ENCODE data around the gene CCL20.
"Not testable (repeated sequence)": the region's sequence is repeated elsewhere in the genome, so short reads cannot be mapped to it uniquely, and the experiment has no call there.

CCL20 gene, protein sequence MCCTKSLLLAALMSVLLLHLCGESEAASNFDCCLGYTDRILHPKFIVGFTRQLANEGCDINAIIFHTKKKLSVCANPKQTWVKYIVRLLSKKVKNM
- 0.08 to 1,094 (median 2.8) reads per million in 18 experiments for total RNA-seq

DNA sequence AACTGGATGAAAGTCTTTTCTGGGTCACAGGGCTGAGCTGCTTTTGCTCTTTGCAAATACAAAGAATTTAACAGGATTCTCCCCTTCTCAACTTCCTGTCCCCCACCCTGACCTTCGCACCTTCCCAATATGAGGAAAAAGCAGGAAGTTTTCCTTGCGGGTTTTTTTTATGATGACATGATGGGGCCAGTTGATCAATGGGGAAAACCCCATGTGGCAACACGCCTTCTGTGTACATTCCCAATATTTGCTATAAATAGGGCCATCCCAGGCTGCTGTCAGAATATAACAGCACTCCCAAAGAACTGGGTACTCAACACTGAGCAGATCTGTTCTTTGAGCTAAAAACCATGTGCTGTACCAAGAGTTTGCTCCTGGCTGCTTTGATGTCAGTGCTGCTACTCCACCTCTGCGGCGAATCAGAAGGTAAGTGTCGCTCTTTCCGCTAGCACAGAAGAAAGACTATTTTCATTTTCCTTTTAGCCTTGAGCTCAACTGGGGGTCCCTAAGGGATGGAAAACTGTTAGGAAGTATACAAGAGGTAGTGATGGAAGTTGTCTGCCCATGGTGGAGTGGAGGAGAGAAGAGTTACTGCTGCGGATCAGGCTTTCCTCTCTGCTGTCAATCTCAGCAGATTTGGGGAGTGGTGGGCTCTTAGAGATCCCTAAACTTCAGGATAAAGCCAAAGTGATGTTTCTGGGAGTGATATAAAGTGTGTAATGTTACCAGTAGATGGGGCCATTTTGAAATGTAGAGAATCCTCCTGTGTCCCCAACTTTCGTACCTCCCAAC lies at the start of gene CCL20:
Gene CCL20 (plus strand): TSS at position 281 of the 792 bp plus-strand sequence. CDS start 70 bp downstream, at position 351.
- no peak for DNase-seq

DNA sequence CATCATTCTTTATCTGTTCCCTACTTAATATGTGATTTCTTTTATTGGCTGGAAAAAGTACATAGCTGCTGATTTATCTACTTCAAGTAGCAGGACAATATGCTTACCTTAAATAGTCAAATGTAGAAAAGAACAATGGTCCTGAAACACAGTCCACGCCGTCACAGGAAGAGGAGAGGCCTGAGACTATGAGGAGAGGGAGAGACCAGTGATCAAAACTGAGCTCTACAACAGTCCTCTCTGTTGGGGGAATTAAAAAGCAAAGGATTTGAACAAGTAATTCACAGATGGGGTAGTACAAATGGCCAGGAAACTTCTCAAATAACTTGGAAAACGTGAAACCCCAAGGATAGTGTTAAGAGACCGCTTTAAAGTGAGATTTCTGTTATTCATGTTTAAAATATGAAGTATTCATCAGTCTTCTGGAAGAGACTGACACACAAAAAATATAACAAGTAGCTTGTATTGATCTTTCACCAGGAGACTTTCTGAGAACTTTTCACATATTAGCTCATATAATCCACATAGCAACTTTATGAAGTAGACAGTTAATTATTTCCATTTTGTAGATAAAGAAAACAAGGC lies 47.8 kb upstream of the CCL20 start:
- DNase-seq = no peak

DNA sequence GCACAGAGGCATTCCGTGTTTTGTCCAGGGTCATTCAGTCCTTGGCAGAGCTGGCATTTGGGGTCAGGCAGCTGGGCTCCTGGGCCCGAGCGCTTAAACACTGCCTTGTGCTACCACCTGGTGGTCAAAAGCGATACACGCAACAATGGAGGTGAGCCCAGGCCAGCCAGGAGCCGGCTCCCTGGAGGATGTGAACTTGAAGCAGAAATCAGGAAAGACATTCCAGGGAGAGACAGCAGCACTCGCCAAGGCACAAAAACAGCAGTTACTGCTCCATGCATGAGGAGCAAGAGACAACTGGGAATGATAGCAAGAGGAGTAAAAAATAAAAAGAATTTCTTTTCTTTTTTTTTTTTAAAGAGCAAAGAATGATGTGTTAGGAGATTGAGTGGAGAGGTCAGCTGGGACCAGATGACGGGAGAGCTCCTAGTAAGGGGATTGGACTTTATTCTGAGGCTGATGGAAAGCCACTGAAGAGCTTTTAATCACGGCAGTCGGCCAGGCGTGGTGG lies 47.2 kb upstream of the CCL20 start:
- peak; percentile 56 to 63 for DNase-seq

DNA sequence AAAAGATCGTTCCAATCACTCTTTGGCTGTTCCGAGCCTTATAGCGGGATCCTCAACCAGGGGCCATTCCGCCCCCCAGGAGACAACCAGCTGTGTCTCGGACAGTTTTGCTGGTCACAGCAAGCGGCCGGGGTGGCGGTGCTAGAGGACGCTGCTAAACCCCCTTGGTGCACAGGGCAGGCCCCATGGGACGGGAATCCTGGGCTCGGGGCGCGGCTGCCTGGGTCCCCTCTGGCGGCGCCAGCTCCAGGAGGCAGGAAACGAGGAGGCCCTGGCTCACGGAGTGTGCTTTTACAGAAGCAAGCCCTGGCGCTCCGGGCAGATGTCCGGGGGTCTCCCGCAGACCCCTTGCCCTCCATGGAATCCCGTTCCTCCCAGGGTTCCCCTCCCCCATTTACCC lies 45.8 kb upstream of the CCL20 start:
- no peak for DNase-seq

DNA sequence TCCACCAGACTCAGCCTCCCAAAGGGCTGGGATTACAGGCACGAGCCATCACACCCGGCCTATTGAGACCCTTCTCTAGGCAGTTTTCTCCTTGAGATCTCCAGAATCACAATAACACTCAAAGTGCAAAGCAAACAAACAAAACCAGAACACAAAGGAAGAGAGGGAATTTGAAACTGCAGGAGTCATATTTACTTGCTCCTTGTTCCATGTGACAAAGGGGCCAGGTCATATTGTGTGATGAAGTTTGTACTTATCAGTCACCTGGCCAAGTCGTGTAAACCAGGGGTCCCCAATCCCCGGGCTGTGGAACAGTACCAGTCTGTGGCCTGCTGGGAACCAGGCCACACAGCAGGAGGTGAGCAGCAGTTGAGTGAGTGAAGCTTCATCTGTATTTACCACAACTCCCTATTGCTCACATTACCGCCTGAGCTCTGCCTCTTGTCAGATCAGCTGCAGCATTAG lies 41.4 kb upstream of the CCL20 start:
- no peak for DNase-seq

DNA sequence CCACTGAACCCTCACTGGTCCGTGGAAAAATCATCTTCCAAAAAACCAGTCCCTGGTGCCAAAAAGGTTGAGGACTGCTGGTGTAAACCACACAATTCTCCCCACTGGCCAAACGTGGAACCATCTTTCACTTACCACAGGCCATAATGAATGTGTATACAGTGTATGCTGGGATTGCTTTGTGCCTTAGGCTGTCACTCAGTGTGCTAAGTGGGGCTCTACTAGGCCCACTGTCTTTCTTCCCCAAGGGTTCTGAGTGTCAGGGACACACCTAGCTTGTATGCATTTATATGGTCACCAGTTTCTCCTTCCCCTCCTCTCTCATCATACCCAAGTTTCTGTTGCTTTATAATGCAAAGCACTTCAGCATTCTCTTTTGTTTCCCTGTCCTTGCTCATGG lies 40.7 kb upstream of the CCL20 start:
- no peak for DNase-seq

DNA sequence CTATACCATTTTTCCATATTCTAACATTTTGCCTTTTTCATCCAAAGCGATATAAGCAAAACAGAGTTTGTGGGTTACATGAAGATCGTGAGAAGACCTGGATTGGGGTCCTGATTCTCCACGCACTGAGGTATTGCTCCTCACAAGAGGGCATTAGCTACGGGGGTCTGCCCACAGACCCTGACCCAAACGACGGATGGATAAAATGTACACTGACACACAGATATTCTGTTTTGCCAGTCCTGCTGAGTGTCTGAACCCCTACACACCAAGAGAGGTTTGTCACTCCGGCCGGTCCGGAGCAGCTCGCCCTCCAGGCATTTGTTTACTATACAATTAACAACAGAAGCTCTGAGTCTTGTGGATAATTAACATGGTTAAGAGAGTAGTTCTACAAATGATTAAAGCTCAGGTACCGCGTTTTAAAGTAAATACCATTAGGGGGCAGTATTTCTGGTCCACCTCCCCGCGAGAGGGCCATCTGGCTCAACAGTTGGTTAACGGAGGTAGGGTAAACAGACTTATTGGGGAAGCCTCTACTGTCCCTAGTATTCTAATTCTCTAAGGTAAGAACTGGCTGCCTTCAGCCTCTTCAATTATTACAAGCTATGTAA lies 39.5 kb upstream of the CCL20 start:
- peak; percentile 34 to 35 for DNase-seq

DNA sequence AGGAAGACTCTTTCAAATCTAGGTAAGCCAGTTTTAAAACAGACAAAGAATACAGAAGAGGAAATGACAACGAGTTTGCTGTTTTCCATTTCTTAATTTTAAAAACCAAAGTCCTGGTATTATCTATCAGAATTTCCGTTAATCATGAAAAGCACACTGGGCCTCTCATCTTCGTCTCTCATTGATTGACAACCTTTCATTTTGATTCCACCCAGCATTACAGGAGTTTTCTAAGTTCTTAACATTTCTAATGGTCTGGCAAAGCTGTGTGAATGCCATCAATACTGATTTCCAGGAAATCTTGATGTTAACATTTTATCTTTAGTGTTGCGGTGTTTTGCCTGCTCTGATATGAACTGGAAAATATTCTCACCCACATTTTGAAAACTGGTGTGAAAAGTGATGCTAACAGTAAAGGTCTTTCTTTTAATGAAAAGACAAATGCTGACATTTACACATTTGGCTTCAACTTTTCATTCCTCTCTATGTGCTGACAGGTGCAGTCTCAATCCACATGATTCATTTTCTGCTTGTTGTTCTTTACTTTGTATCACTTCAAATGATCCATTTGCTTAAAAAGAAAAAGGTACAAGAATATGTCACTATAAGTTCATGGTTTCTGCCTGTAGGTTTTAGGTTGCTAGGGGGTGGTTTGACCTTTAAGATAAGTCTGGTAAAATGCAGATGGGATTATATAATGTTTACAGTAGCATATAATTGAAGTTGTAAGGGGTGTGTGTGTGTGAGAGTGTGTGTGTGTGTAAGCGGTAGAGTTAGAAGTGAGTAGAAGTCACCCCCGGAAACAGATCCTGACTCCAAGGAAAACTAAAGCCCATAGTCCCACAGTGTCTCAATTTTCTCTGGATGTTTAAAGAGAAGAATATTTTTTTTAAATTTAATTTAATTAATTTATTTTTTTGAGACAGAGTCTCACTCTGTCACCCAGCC lies 38.5 kb upstream of the CCL20 start:
- no peak for DNase-seq

DNA sequence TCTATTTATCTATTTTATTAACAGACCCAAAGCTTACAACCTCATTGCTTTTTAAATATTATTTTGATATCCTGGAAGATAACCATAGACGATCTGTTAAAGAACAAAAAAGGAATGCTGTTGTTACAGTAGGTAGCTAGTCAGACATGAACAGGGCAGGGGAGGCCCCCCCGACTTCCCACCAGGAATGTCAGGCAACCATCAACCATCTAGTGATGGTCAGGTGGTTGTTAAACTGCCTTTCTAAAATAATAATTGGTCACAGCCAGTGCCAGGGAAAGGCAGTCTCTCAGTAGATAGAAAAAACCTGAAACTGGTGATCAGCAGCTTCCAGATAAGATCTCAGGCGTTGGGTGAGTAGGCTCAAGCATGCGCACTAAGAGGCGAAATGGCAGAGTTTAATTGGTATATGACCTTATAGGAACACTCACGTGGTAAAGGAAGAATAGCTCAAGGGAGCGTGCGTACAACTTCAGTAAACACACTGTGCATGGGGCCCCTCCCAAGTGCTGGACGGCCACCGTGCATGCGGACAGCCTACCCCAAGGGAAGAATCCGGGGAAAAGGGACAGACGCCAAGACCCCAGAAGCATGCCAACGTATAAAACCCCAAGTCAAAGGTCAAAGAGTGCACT lies 32.5 kb upstream of the CCL20 start:
- no peak for DNase-seq

DNA sequence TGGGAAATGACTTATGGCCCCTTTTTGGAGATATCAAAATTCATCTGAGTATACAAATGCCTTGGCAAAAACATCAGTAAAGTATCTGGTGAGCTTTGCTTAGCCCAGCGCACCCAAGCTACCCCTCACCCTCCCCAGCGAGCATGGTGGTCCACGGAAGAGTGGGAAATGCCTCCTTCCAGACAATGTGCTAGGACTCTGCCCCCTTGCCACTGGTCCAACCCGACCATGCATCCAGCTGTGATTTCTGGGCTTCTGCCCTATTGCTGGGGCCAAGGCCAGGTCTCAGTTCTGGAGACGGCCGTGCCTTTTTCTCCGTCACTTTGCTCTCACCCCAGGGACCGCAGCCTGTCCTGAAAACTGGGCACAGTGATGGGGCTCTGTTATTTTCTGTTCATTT lies 31.8 kb upstream of the CCL20 start:
- no peak for DNase-seq

DNA sequence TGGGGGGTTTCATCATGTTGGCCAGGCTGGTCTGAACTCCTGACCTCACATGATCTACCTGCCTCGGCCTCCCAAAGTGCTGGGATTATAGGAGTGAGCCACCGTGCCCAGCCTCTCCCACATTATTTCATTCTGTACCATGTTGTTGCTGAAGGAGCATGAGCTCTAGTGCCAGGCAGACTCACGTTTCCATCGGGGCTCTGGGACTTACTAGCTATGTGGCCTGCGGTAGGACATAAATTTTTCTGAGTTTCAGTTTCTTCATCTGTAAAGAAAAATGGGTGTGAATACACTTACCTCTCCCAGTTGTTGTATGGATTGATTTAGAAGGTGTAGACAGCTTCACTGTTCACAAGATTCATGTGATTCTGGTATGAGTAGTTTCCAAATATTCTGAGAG lies 30.8 kb upstream of the CCL20 start:
- no peak for DNase-seq

DNA sequence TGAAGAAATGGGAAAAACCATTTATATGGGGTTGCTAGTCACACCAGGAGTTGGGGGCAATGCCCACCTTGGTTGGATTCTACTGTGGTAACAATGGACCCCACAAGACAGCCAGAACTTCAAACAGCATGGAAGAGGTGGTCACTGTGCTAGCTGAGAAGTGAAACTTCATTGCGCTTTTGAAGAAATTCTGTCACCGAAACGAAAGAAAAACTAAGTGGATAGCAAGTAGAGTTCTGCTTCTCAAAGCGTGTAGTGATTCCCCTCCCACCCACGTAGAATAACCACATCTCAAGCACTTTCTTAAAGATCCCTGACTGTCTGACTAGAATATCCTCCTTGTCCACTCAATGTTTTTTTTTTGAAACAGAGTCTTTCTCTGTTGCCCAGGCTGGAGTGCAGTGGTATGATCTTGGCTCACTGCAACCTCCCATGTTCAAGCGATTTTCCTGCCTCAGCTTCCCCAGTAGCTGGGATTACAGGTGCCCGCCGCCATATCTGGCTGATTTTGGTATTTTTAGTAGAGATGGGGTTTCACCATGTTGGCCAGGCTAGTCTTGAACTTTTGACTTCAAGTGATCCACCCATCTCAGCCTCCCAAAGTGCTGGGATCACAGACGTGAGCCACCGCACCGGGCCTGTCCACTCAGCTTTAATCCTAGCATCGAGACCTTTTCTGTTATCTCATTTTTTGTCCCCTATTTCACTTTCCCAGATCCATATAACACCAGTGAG lies 30.1 kb upstream of the CCL20 start:
- DNase-seq = peak; percentile 79 to 81

DNA sequence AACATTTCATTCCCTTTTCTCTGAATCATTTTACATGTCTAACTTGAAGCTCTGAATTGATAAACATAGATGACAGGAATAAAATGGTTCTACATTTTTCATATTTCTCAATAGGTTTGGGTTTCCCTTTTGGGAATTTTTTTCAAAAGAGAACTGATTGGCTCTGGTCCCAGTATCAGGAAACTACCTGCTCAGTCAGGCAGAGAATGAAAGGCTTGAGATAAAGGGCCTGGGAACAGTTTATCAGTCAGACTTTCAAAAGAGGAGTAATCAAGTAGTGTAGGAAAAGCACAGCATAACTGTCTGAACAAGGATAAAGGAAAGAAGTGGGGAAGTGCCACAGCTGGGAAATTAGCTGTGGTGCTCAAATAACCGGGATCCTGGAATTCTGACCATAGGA lies 28.3 kb upstream of the CCL20 start:
- DNase-seq = no peak

DNA sequence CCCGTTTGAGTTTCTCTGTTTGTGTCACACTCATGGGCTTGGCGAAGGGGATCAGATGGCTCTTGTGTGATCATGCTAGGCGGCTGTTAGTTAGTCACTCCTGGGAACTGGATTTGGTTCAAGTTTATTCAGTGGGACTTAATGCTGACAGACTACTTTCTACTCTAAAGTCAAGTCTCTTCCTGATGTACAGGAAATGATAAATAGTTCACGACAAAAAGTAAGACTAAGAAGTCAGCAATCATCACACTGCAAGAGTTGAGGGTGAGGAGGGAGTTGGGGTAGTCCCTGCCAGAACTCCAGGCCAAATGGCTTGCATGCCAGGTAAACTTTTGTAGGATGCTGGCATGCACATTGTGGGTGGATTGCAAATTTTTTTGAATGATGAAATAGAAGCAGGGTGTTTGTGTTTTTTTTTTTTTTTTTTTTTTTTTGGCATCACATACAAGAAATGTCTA lies 25.1 kb upstream of the CCL20 start:
- no peak for DNase-seq

DNA sequence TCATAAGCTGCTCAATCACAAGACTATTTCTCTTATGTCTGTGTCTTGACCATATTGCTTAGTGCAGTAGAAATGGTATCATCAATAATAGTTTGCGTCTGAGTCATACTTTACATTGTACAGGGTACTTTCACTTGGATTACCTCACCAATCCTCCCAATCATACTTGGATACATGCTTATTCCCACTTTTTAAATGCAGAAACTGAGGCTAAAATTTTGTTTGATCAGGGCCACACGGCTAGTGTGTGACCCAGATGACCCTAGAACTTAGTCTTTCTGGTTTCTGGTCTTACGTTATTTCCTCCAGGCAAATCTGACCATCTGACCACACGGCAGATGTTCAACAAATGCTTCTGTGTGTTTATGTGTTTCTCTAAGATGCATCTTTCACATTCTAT lies 23.8 kb upstream of the CCL20 start:
- no peak for DNase-seq

DNA sequence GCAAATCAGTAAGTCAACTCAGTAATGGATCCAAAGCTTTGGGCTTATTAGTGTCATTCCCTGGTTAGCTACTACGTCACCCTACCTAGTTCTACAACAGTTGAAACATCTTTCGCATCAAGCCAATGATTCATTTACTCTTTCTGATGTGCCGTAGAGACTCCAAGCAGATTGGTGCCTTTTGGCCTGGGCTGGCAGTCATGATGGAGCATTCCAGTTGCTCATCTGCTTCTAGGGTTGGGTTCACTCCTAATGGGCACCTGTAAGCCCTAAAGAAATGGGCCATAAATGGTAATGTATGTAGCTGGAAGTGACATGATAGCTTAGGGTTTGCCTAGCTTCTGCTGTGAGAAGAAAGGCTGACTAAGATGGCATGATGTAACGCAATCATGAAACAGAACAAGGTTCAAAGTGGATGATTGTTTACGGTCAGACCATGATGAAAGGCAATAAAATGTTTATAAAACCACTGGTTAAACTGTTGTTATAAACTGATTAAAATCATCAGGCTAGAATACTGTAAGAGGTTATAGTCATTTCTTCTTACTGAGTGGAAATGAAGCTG lies 20.4 kb upstream of the CCL20 start:
- DNase-seq = no peak

DNA sequence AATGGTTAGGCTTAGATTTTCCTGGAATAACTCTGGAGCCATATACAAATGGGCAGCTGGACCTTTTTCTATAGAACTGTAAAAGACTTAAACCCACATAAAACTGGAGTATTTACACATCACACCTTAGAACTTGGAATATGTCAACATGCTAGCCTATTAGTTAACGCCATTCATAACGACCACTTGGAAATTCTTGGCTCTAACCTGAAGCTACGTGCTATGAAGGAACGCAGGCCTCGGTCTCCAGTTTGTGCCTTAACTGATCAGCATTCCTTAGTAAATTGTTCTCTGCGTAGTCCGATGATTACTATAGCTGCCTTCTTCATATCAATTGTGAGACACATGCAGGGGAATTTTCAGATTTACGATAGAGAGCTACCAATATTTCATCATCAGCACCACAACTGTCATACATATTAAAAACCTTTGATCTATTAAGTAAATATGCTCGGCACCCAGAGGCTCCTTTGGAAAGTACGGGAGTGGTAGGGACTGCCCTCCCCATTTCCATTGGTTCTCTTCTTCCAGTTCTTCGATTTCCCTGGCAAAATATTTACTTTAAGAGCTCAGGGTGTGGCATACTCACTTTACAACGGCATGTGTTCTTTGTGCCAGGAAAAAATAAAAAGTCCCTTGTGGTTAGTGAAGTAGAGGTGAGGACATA lies 17.5 kb upstream of the CCL20 start:
- no peak for DNase-seq

DNA sequence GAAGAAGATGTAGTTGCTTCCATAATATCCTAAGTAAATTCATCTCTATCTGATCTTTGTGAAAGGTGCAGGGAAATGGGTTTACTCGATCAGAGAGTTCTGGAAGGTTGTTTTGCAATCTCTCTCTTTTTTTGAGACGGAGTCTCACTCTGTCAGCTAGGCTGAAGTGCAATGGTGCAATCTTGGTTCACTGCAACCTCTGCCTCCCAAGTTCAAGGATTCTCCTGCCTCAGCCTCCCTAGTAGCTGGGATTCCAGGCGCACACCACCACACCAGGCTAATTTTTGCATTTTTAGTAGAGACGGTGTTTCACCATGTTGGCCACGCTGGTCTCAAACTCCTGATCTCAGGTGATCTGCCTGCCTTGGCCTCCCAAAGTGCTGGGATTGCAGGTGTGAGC lies 16.9 kb upstream of the CCL20 start:
- DNase-seq = not testable (repeated sequence)

DNA sequence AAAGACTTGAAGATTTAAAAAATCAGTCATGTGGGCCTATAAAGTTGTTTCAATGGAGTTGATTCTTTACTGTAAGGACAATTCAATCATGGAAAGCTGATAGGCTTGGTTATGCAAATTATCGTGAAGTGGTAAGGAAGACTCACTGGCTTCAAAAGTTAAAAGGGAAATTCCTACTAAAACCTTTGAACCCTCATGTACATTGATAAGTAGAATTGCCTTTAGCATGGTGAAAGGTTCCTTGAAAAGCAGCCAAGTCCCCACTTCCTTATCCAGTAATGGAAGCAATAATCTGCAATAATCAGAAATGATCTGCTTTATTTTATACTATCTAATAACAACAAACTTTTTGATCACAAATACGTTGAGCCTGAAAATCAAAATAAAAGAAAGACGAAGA lies 14.4 kb upstream of the CCL20 start:
- no peak for DNase-seq

DNA sequence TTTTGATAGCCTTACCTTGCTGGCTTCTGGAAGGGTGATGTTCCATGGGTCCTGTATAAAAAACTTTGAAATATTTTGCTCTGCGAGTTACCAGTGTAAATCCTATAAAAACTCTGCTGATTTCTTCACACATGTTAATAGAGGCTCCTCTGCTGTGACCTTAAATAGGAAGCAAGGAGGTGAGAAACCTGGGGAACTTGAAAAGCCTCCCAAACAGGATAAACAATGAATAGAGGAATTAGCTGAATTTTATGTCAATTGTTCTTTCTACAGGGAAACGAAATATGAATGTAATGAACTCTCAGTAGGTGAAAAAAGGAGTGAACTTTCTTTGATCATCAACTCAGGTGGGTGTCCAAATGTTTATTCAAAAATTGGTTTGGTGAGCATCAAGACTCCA lies 10.8 kb upstream of the CCL20 start:
- DNase-seq = no peak

Measured in inflammatory macrophage (primary cell).